H1 (cell line): Measurements from ENCODE around the gene AIMP1. TPM values are rescaled to one million over a fixed set of nuclear protein-coding genes. Genes with fewer than 3 reads are reported as not detected.

Experiments used
- CTCF ChIA-PET: fragments of 300-600 bp; sonication (Branson Sonifier 250); formaldehyde crosslinking; loops from one replicate; lab custom pipeline; 2021; ENCODE audit not compliant: partially characterized antibody; lab: Charles Lee
- POLR2A ChIA-PET: fragments of 300-600 bp; sonication (Branson Sonifier 250); formaldehyde crosslinking; loops from one replicate; lab custom pipeline; 2021; ENCODE audit warnings: inconsistent platforms; ENCODE audit not compliant: partially characterized antibody; lab: Charles Lee
- DNase-seq, 2 experiments: peaks; one replicate each; pipeline versions ENCODE4 v3.0.0 to v3.0.0-alpha.2; 2010 to 2022; ENCODE audit warnings: low spot score in 2 of 2, low read depth in 1 of 2, mixed read lengths in 1 of 2
- FAIRE-seq: peaks from 2 replicates; lab custom pipeline; 2011; peaks lifted over from hg19 to GRCh38; lab: Jason Lieb, UNC
- H2AFZ ChIP-seq: 2 replicates; pipeline ENCODE4 v1.8.1; 2012; ENCODE audit warnings: low read length, inconsistent platforms
- H2AK5ac ChIP-seq: 2 replicates; pipeline ENCODE4 v1.6.1; 2013; ENCODE audit warnings: low read depth, low read length
- H2BK120ac ChIP-seq: replicated peaks from 2 replicates; pipeline ENCODE3; 2013; ENCODE audit warnings: low read depth, low read length, inconsistent platforms
- H2BK12ac ChIP-seq: 2 replicates; pipeline ENCODE4 v1.6.1; 2013; ENCODE audit warnings: low read depth, low read length
- H2BK15ac ChIP-seq: 2 replicates; pipeline ENCODE4 v1.6.1; 2013; ENCODE audit warnings: low read length
- H2BK20ac ChIP-seq: 2 replicates; pipeline ENCODE4 v1.6.1; 2013; ENCODE audit warnings: low read length
- H2BK5ac ChIP-seq: 2 replicates; pipeline ENCODE4 v1.6.1; 2013; ENCODE audit warnings: low read depth, low read length
- H3K14ac ChIP-seq: 2 replicates; pipeline ENCODE4 v1.6.1; 2013; ENCODE audit warnings: inconsistent platforms; ENCODE audit not compliant: insufficient read length
- H3K18ac ChIP-seq: 2 replicates; pipeline ENCODE4 v1.6.1; 2013; ENCODE audit warnings: low read length; ENCODE audit errors: extremely low read depth
- H3K23ac ChIP-seq: 2 replicates; pipeline ENCODE4 v1.6.1; 2013; ENCODE audit warnings: inconsistent platforms; ENCODE audit not compliant: insufficient read length
- H3K23me2 ChIP-seq: 2 replicates; pipeline ENCODE4 v1.6.1; 2013; ENCODE audit warnings: low read depth, low read length
- H3K27ac ChIP-seq: 2 replicates; pipeline ENCODE4 v1.6.1; 2011; ENCODE audit warnings: low read depth, low read length, inconsistent platforms
- H3K27me3 ChIP-seq, 4 experiments: replicated peaks in 1 of 4; 1 replicate in 1 of 4; 2 replicates in 3 of 4; pipeline versions ENCODE4 v1.6.1 to v1.8.1; 2011 to 2013; ENCODE audit warnings: low read length in 3 of 4, mild to moderate bottlenecking in 3 of 4, inconsistent platforms in 2 of 4, mixed read lengths in 2 of 4, moderate library complexity in 1 of 4; ENCODE audit not compliant: control insufficient read depth in 3 of 4, insufficient read depth in 3 of 4; ENCODE audit errors: extremely low read depth in 1 of 4
- H3K36me3 ChIP-seq, 4 experiments: 2 replicates each; pipeline versions ENCODE4 v1.6.1 to v1.8.1; 2011 to 2013; ENCODE audit warnings: mild to moderate bottlenecking in 4 of 4, low read length in 3 of 4, moderate library complexity in 2 of 4, control low read depth in 1 of 4, inconsistent platforms in 1 of 4; ENCODE audit not compliant: insufficient read depth in 4 of 4, control insufficient read depth in 2 of 4
- H3K4ac ChIP-seq: replicated peaks from 2 replicates; pipeline ENCODE3; 2013; ENCODE audit warnings: low read length, low read depth, mixed read lengths, inconsistent platforms; ENCODE audit not compliant: insufficient read length
- H3K4me1 ChIP-seq, 4 experiments: replicated peaks in 1 of 4; 1 replicate in 1 of 4; 2 replicates in 3 of 4; pipeline versions ENCODE4 v1.6.1 to v1.8.1; 2011 to 2013; ENCODE audit warnings: low read length in 3 of 4, inconsistent platforms in 2 of 4, mixed read lengths in 1 of 4; ENCODE audit not compliant: insufficient read depth in 4 of 4, control insufficient read depth in 3 of 4
- H3K4me2 ChIP-seq, 2 experiments: 2 replicates each; pipeline versions ENCODE4 v1.6.1 to v1.8.1; 2011 to 2013; ENCODE audit warnings: low read depth in 2 of 2, low read length in 2 of 2, control low read depth in 1 of 2, inconsistent platforms in 1 of 2, mild to moderate bottlenecking in 1 of 2; ENCODE audit not compliant: insufficient read depth in 1 of 2
- H3K4me3 ChIP-seq, 4 experiments: fragments of 200-600, 300-600 bp in 1 of 4; sonication (generic), shearing (Covaris generic), sonication (Bioruptor Twin) in 1 of 4; 2 replicates each; pipeline versions ENCODE4 v1.5.1 to v1.8.1; 2011 to 2016; ENCODE audit warnings: low read length in 4 of 4, low read depth in 3 of 4, control low read depth in 2 of 4, inconsistent platforms in 2 of 4, mild to moderate bottlenecking in 2 of 4, mixed read lengths in 1 of 4, moderate library complexity in 1 of 4; ENCODE audit not compliant: insufficient read depth in 2 of 4; ENCODE audit errors: extremely low read depth in 1 of 4
- H3K56ac ChIP-seq: replicated peaks from 2 replicates; pipeline ENCODE3; 2013; ENCODE audit warnings: low read depth, mild to moderate bottlenecking, mixed read lengths, low read length, inconsistent platforms; ENCODE audit not compliant: insufficient read length
- H3K79me1 ChIP-seq: 2 replicates; pipeline ENCODE4 v1.6.1; 2013; ENCODE audit warnings: low read depth, low read length, control low read depth
- H3K79me2 ChIP-seq, 2 experiments: 2 replicates each; pipeline versions ENCODE4 v1.6.1 to v1.8.1; 2012 to 2013; ENCODE audit warnings: low read length in 2 of 2, mild to moderate bottlenecking in 2 of 2, inconsistent platforms in 1 of 2; ENCODE audit not compliant: insufficient read depth in 2 of 2, control insufficient read depth in 1 of 2
- H3K9ac ChIP-seq, 4 experiments: replicated peaks in 1 of 4; 1 replicate in 1 of 4; 2 replicates in 3 of 4; pipeline versions ENCODE4 v1.6.1 to v1.8.1; 2011 to 2013; ENCODE audit warnings: low read depth in 3 of 4, low read length in 3 of 4, control low read depth in 2 of 4, mild to moderate bottlenecking in 2 of 4, moderate library complexity in 2 of 4, inconsistent platforms in 1 of 4; ENCODE audit errors: extremely low read depth in 1 of 4
- H3K9me3 ChIP-seq, 2 experiments: 2 replicates each; pipeline versions ENCODE4 v1.6.1 to v1.8.1; 2012 to 2013; ENCODE audit warnings: mild to moderate bottlenecking in 2 of 2, moderate library complexity in 2 of 2, control low read depth in 1 of 2, inconsistent platforms in 1 of 2, low read depth in 1 of 2, low read length in 1 of 2, mixed read lengths in 1 of 2; ENCODE audit not compliant: insufficient read depth in 2 of 2
- H4K20me1 ChIP-seq, 2 experiments: replicated peaks in 1 of 2; 2 replicates each; pipeline versions ENCODE3 to v1.8.1; 2011 to 2013; ENCODE audit warnings: inconsistent platforms in 2 of 2, low read length in 2 of 2, mild to moderate bottlenecking in 1 of 2; ENCODE audit not compliant: insufficient read depth in 2 of 2, control insufficient read depth in 1 of 2
- H4K5ac ChIP-seq: 2 replicates; pipeline ENCODE4 v1.6.1; 2013; ENCODE audit warnings: low read length, low read depth, mixed read lengths, inconsistent platforms; ENCODE audit not compliant: insufficient read length
- H4K8ac ChIP-seq: 2 replicates; pipeline ENCODE4 v1.8.0; 2013; ENCODE audit warnings: mild to moderate bottlenecking, moderate library complexity, low read length, inconsistent platforms; ENCODE audit not compliant: insufficient read depth; ENCODE audit errors: extremely low read depth
- H4K91ac ChIP-seq: replicated peaks from 2 replicates; pipeline ENCODE3; 2013; ENCODE audit warnings: low read length, mixed read lengths, inconsistent platforms; ENCODE audit not compliant: insufficient read length
- BRCA1 ChIP-seq: IDR thresholded peaks from 2 replicates; pipeline ENCODE4 v1.6.1; 2012; ENCODE audit warnings: low read depth, low read length, improper control_type of control experiment
- POU5F1 ChIP-seq: IDR thresholded peaks from 2 replicates; pipeline ENCODE4 v1.6.1; 2011; ENCODE audit warnings: low read depth, mild to moderate bottlenecking, low read length, moderate library complexity
- WGBS, 2 experiments: shearing (Covaris generic) in 1 of 2; methylation state at CpG; one replicate each; pipeline versions ENCODE4 v1.1.6 to v1.1.7; 2013 to 2015; ENCODE audit warnings: low lambda C conversion rate in 2 of 2, mixed read lengths in 2 of 2, inconsistent platforms in 1 of 2, low coverage in 1 of 2, missing lambda C conversion rate in 1 of 2; ENCODE audit not compliant: insufficient replicate concordance in 2 of 2, insufficient coverage in 1 of 2, insufficient read length in 1 of 2; ENCODE audit errors: extremely low coverage in 1 of 2, missing lambda C conversion rate in 1 of 2; 5-methylcytosine and 5-hydroxymethylcytosine counted together
- polyA plus RNA-seq, 7 experiments: library from polyadenylated mRNA; depleted of rRNA in 3 of 7; stranded (reverse) in 5 of 7; unstranded in 2 of 7; fragments of >200 nt in 5 of 7; fragments of 200-250 nt in 2 of 7; gene quantifications; 1 replicate in 5 of 7; 2 replicates in 1 of 7; 4 replicates in 1 of 7; pipeline versions ENCODE4 v1.2.1 to v1.2.3, GENCODE V29; 2011 to 2013; ENCODE audit warnings: missing spikeins in 2 of 7, mixed read lengths in 2 of 7
- total RNA-seq: library from RNA; stranded (reverse); fragmentation: NEBNext Ultra II Directional; extraction: Animal tissue kit (Norgen Biotek cat#: 25700); gene quantifications from 2 replicates; pipeline ENCODE4 v1.2.1, GENCODE V29; 2021

AIMP1 gene
- total and polyA plus RNA-seq, 2 of the 8 experiments (the other 6 are each of a cell fraction or from before 2014, with no cell fraction given): 7.9 to 54.6 TPM

DNA sequence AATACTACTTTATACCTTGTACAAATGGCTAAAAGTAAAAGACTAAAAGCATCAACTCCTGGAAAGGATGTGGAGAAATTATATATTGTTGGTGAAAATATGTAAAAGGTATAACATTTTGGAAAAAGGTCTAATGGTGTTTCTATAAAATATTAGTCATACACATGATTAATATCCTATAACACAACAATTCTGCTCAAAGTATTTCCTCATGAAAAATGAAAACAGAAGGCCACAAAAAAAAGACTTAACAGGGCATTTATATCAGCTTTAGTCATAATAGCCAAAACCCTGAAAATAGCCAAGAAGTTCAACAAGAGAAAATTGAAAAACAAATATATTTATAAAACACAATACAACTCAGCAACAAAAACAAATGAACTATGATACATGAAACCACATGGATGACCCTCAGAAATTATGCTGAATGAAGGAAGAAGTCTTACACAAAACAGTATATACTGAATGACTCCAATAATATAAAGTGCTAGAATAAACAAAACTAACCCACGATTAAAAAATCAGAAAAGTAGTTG, 39.1 kb upstream of the AIMP1 start:
- H2BK12ac ChIP-seq: no peak overlapping the region
- no peak overlapping the region for H3K27ac ChIP-seq
- no peak overlapping the region for H3K18ac ChIP-seq
- no peak overlapping the region for H3K14ac ChIP-seq
- no peak overlapping the region for H2BK120ac ChIP-seq
- H3K36me3 ChIP-seq: peaks cover 0 to 3% (median 0%) of the 10 kb centered on the region in 4 experiments; a peak in 1 of 8 replicates
- no peaks in the 10 kb centered on the region for H3K27me3 ChIP-seq
- no peak overlapping the region for H3K56ac ChIP-seq
- H4K91ac ChIP-seq: no peak overlapping the region
- H3K4me2 ChIP-seq: no peak overlapping the region
- H4K8ac ChIP-seq: no peak overlapping the region
- no peak overlapping the region for H2BK5ac ChIP-seq
- no peak for FAIRE-seq
- no peaks in the 10 kb centered on the region for H4K20me1 ChIP-seq
- H4K5ac ChIP-seq: no peak overlapping the region
- H3K4me3 ChIP-seq: no peak overlapping the region
- no peak overlapping the region for H2AK5ac ChIP-seq
- ChIA-PET POLR2A (no interaction called here), CTCF (interaction anchor here (1.8 kb wide), 1 partner anchor 11 kb away, joined by 6 read pairs; no protein-coding TSS in a partner anchor)
- H3K23me2 ChIP-seq: no peaks in the 10 kb centered on the region
- no peak overlapping the region for H2BK15ac ChIP-seq
- no peaks in the 10 kb centered on the region for H3K79me2 ChIP-seq
- no peak overlapping the region for H3K4ac ChIP-seq
- H3K9ac ChIP-seq: no peak overlapping the region
- H3K79me1 ChIP-seq: no peaks in the 10 kb centered on the region
- no peak overlapping the region for H3K23ac ChIP-seq
- no peak for DNase-seq
- WGBS, 2 experiments: 100% methylated on average over 1 of the region's 1 CpG; no CpG with 5 or more reads in 1 of the 2 experiments
- no peak overlapping the region for H2AFZ ChIP-seq
- H3K9me3 ChIP-seq: no peaks in the 10 kb centered on the region; a peak in 1 of 4 replicates
- H2BK20ac ChIP-seq: no peak overlapping the region
- H3K4me1 ChIP-seq: no peaks in the 10 kb centered on the region; a peak in 1 of 7 replicates
- no peak for TF ChIP-seq BRCA1
- TF ChIP-seq POU5F1: no peak
